Smooth muscle cell (in vitro differentiated cells): Measurements from ENCODE around the gene RARRES2. TPM values are rescaled to one million over a fixed set of nuclear protein-coding genes. Genes with fewer than 3 reads are reported as not detected.

Experiments
- DNase-seq: peaks from one replicate; lab custom pipeline; 2025; ENCODE audit not compliant: unreplicated experiment; lab: John Stamatoyannopoulos, UW
- H2AFZ ChIP-seq: fragments of 200-600 bp; sonication (generic); 2 replicates; pipeline ENCODE4 v1.6.0; 2016; ENCODE audit warnings: antibody characterized with exemption, low read depth, mild to moderate bottlenecking
- H3F3A ChIP-seq: fragments of 200-600 bp; sonication (generic); 2 replicates; pipeline ENCODE4 v1.6.0; 2017; ENCODE audit warnings: antibody characterized with exemption, low read depth
- H3K27ac ChIP-seq: fragments of 200-600 bp; sonication (generic); 2 replicates; pipeline ENCODE4 v1.5.1; 2016; ENCODE audit warnings: low read depth, mild to moderate bottlenecking
- H3K27me3 ChIP-seq: fragments of 200-600 bp; sonication (generic); 2 replicates; pipeline ENCODE4 v1.6.1; 2016; ENCODE audit warnings: low read depth, mild to moderate bottlenecking
- H3K36me3 ChIP-seq: fragments of 200-600 bp; sonication (generic); 2 replicates; pipeline ENCODE4 v1.5.1; 2016; ENCODE audit warnings: low read depth
- H3K4me1 ChIP-seq: fragments of 200-600 bp; sonication (generic); 2 replicates; pipeline ENCODE4 v1.5.1; 2016; ENCODE audit warnings: low read depth
- H3K4me2 ChIP-seq: fragments of 200-600 bp; sonication (generic); 2 replicates; pipeline ENCODE4 v1.6.0; 2016; ENCODE audit warnings: mild to moderate bottlenecking
- H3K4me3 ChIP-seq: fragments of 200-600 bp; sonication (generic); 2 replicates; pipeline ENCODE4 v1.5.1; 2016; ENCODE audit warnings: mild to moderate bottlenecking
- H3K79me2 ChIP-seq: fragments of 200-600 bp; sonication (generic); 2 replicates; pipeline ENCODE4 v1.6.0; 2016; ENCODE audit warnings: low read depth, mild to moderate bottlenecking
- H3K9ac ChIP-seq: fragments of 200-600 bp; sonication (generic); 2 replicates; pipeline ENCODE4 v1.6.0; 2016; ENCODE audit warnings: low read depth
- H3K9me3 ChIP-seq: fragments of 200-600 bp; sonication (generic); replicated peaks from 2 replicates; pipeline ENCODE4 v1.5.1; 2016; ENCODE audit warnings: low read depth
- H4K20me1 ChIP-seq: fragments of 200-600 bp; sonication (generic); 2 replicates; pipeline ENCODE4 v1.6.0; 2016; ENCODE audit warnings: low read depth
- CTCF ChIP-seq: fragments of 200-600 bp; sonication (generic); IDR thresholded peaks from 2 replicates; pipeline ENCODE4 v1.5.1; 2017; ENCODE audit warnings: borderline replicate concordance, mild to moderate bottlenecking, antibody characterized with exemption; ENCODE audit not compliant: insufficient read depth, poor library complexity, severe bottlenecking
- WGBS: methylation state at CpG from one replicate; pipeline ENCODE4 v1.1.7; 2016; ENCODE audit warnings: low lambda C conversion rate; 5-methylcytosine and 5-hydroxymethylcytosine counted together
- polyA plus RNA-seq: library from polyadenylated mRNA; unstranded; fragments of >200 nt; fragmentation: Nextera tagmentation; extraction: Ambion mirVana; gene quantifications from 2 replicates; pipeline ENCODE4 v1.2.1, GENCODE V29; 2016
- total RNA-seq: library from RNA; depleted of rRNA; stranded (reverse); fragments of >200 nt; gene quantifications from 2 replicates; pipeline ENCODE4 v1.2.3, GENCODE V29; 2014

The RARRES2 gene
- total and polyA plus RNA-seq, 2 experiments from 2014 or later: 23.6 to 31.8 TPM

DNA sequence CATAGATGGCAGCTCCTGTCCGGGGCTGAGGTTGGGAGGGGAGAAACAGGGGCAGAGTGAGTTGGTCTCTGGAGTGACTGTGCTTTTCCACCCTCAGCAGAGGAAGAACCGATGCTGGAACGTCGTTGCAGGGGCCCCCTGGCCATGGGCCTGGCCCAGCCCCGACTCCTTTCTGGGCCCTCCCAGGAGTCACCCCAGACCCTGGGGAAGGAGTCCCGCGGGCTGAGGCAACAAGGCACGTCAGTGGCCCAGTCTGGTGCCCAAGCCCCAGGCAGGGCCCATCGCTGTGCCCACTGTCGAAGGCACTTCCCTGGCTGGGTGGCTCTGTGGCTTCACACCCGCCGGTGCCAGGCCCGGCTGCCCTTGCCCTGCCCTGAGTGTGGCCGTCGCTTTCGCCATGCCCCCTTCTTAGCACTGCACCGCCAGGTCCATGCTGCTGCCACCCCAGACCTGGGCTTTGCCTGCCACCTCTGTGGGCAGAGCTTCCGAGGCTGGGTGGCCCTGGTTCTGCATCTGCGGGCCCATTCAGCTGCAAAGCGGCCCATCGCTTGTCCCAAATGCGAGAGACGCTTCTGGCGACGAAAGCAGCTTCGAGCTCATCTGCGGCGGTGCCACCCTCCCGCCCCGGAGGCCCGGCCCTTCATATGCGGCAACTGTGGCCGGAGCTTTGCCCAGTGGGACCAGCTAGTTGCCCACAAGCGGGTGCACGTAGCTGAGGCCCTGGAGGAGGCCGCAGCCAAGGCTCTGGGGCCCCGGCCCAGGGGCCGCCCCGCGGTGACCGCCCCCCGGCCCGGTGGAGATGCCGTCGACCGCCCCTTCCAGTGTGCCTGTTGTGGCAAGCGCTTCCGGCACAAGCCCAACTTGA lies 29.9 kb upstream of the RARRES2 start:
- H3K9ac ChIP-seq: peak overlapping the region; percentile 71
- H3K4me1 ChIP-seq: peaks cover 21% of the 10 kb centered on the region
- peak overlapping the region; percentile 91 for H3K27ac ChIP-seq
- H3K9me3 ChIP-seq: no peaks in the 10 kb centered on the region
- peak overlapping the region; percentile 97 for H3K4me2 ChIP-seq
- TF ChIP-seq CTCF: no peak
- H4K20me1 ChIP-seq: peaks cover 15% of the 10 kb centered on the region
- H3F3A ChIP-seq: peaks cover 24% of the 10 kb centered on the region
- H3K27me3 ChIP-seq: no peaks in the 10 kb centered on the region
- no peaks in the 10 kb centered on the region for H3K36me3 ChIP-seq
- no peak for DNase-seq
- H3K4me3 ChIP-seq: no peak overlapping the region
- WGBS: 94% methylated on average over 33 of the region's 48 CpGs
- no peak overlapping the region for H2AFZ ChIP-seq
- H3K79me2 ChIP-seq: peaks cover 31% of the 10 kb centered on the region

DNA sequence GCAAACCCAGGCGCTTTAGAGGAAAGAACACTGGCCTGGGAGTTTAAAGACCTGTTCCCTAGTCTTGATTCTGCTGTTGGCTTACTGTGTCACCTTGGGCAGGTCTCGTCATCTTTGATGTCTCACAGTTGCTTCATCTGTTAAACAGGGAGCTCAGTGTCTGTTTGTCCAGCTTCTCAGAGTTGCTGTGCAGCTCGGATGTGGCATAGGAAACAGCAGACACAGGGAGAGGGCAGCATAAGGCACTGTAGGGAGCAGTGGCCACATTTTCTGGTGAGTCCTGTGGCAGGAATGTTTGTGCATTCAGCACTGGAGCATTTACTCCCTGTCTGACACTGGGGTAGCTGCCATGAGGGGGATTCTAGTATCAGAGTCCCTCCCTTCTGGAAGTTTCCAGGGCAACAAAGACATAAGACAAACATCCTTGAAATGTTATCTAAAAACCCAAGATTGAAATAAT lies 29.2 kb upstream of the RARRES2 start:
- Histone ChIP-seq H3F3A (peaks cover 22% of the 10 kb centered on the region), H3K4me1 (peaks cover 21% of the 10 kb centered on the region), H3K27me3 (no peaks in the 10 kb centered on the region), H2AFZ (no peak overlapping the region), H4K20me1 (peaks cover 15% of the 10 kb centered on the region), H3K4me3 (peak overlapping the region; percentile 79), H3K27ac (peak overlapping the region; percentile 91), H3K79me2 (peaks cover 31% of the 10 kb centered on the region), H3K4me2 (peak overlapping the region; percentile 97), H3K36me3 (no peaks in the 10 kb centered on the region), H3K9ac (peak overlapping the region; percentile 86), H3K9me3 (no peaks in the 10 kb centered on the region)
- TF ChIP-seq CTCF: no peak
- DNase-seq: no peak
- 60% methylated on average over 3 of the region's 3 CpGs for WGBS

GRCh38 chr7:150369748-150370501 lies 28.5 kb upstream of the RARRES2 start:
- H3K27me3 ChIP-seq: no peaks in the 10 kb centered on the region
- peak overlapping the region; percentile 86 for H3K9ac ChIP-seq
- peaks cover 22% of the 10 kb centered on the region for H3F3A ChIP-seq
- TF ChIP-seq CTCF: no peak
- peaks cover 21% of the 10 kb centered on the region for H3K4me1 ChIP-seq
- 45% methylated on average over 23 of the region's 23 CpGs for WGBS
- no peaks in the 10 kb centered on the region for H3K36me3 ChIP-seq
- DNase-seq: no peak
- H3K4me2 ChIP-seq: peak overlapping the region; percentile 97
- peaks cover 26% of the 10 kb centered on the region for H3K79me2 ChIP-seq
- H2AFZ ChIP-seq: no peak overlapping the region
- no peaks in the 10 kb centered on the region for H3K9me3 ChIP-seq
- H3K27ac ChIP-seq: peak overlapping the region; percentile 91
- peaks cover 15% of the 10 kb centered on the region for H4K20me1 ChIP-seq
- peak overlapping the region; percentile 79 for H3K4me3 ChIP-seq
